HCT116 (cell line): Measurements from ENCODE around the gene CSGALNACT2.

ENCODE experiments used
- EGR1 ChIP-seq: IDR thresholded peaks from 2 replicates; pipeline ENCODE4 v1.6.1; 2012; ENCODE audit warnings: low read depth
- ELF1 ChIP-seq: IDR thresholded peaks from 2 replicates; pipeline ENCODE4 v1.6.1; 2012; ENCODE audit warnings: low read depth, borderline replicate concordance
- EZH2 ChIP-seq: fragments of 200-600 bp; sonication (generic); IDR thresholded peaks from 2 replicates; pipeline ENCODE4 v1.6.1; 2017; ENCODE audit warnings: antibody characterized with exemption, mixed run types
- POLR2A ChIP-seq: IDR thresholded peaks from 2 replicates; pipeline ENCODE4 v1.7.0; 2011; ENCODE audit warnings: borderline replicate concordance; ENCODE audit not compliant: insufficient read depth, insufficient read length; ENCODE audit errors: extremely low read depth
- POLR2AphosphoS5 ChIP-seq: IDR thresholded peaks from 2 replicates; pipeline ENCODE4 v1.6.1; 2011; ENCODE audit warnings: mild to moderate bottlenecking, low read depth, low read length, moderate library complexity
- RAD21 ChIP-seq: IDR thresholded peaks from 2 replicates; pipeline ENCODE4 v1.6.1; 2012; ENCODE audit warnings: low read depth, mild to moderate bottlenecking
- SIN3A ChIP-seq: IDR thresholded peaks from 2 replicates; pipeline ENCODE4 v1.6.1; 2012; ENCODE audit warnings: low read depth
- TF ChIP-seq, protein P1 (sequence below), 3 experiments: fragments of 200-600 bp in 1 of 3; sonication (generic) in 1 of 3; IDR thresholded peaks in 2 of 3; conservative IDR thresholded peaks in 1 of 3; 2 replicates each; pipeline ENCODE4 v1.5.1; 2012 to 2017; ENCODE audit warnings: low read depth in 2 of 3, low read length in 2 of 3, antibody characterized with exemption in 1 of 3, borderline replicate concordance in 1 of 3, control low read depth in 1 of 3, mild to moderate bottlenecking in 1 of 3, mixed read lengths in 1 of 3, mixed run types in 1 of 3, moderate library complexity in 1 of 3; ENCODE audit not compliant: insufficient read depth in 1 of 3
- TF ChIP-seq, protein P2 (sequence below): IDR thresholded peaks from 2 replicates; pipeline ENCODE4 v1.6.1; 2011; ENCODE audit warnings: mild to moderate bottlenecking, low read length, moderate library complexity; ENCODE audit not compliant: insufficient replicate concordance; ENCODE audit errors: extremely low read depth

GRCh38 chr10:43116596-43116995 is 21.6 kb upstream of the CSGALNACT2 start:
- TF ChIP-seq POLR2AphosphoS5 (no peak), EZH2 (no peak), POLR2A (no peak), ELF1 (no peak), EGR1 (no peak), SIN3A (no peak), RAD21 (no peak)
- TF ChIP-seq, protein P1, sequence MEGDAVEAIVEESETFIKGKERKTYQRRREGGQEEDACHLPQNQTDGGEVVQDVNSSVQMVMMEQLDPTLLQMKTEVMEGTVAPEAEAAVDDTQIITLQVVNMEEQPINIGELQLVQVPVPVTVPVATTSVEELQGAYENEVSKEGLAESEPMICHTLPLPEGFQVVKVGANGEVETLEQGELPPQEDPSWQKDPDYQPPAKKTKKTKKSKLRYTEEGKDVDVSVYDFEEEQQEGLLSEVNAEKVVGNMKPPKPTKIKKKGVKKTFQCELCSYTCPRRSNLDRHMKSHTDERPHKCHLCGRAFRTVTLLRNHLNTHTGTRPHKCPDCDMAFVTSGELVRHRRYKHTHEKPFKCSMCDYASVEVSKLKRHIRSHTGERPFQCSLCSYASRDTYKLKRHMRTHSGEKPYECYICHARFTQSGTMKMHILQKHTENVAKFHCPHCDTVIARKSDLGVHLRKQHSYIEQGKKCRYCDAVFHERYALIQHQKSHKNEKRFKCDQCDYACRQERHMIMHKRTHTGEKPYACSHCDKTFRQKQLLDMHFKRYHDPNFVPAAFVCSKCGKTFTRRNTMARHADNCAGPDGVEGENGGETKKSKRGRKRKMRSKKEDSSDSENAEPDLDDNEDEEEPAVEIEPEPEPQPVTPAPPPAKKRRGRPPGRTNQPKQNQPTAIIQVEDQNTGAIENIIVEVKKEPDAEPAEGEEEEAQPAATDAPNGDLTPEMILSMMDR (IDR thresholded peaks at IDR 0.05 in 2 of 3, conservative IDR thresholded peaks at IDR 0.05 in 1 of 3; ENCODE audit: borderline replicate concordance in 1 of 3, insufficient read depth in 1 of 3, low read depth in 2 of 3, low read length in 2 of 3): no peak
- TF ChIP-seq, protein P2, sequence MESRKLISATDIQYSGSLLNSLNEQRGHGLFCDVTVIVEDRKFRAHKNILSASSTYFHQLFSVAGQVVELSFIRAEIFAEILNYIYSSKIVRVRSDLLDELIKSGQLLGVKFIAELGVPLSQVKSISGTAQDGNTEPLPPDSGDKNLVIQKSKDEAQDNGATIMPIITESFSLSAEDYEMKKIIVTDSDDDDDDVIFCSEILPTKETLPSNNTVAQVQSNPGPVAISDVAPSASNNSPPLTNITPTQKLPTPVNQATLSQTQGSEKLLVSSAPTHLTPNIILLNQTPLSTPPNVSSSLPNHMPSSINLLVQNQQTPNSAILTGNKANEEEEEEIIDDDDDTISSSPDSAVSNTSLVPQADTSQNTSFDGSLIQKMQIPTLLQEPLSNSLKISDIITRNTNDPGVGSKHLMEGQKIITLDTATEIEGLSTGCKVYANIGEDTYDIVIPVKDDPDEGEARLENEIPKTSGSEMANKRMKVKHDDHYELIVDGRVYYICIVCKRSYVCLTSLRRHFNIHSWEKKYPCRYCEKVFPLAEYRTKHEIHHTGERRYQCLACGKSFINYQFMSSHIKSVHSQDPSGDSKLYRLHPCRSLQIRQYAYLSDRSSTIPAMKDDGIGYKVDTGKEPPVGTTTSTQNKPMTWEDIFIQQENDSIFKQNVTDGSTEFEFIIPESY: no peak
